Thyroid gland (tissue), 4 donors: ENCODE measurements around the gene ZNF100. TPM values are rescaled to one million over a fixed set of nuclear protein-coding genes. Genes with fewer than 3 reads are reported as not detected.
A peak's percentile ranks its signal among the peaks of the same experiment; 100 is the strongest.

Experiments used
- DNase-seq, 2 donors: peaks; one replicate each; pipeline ENCODE4 v3.0.0-alpha.2; 2019
- H3K27ac ChIP-seq, 3 donors: fragments of 200-600 bp; sonication (generic); 1 replicate in 2 of 3; 2 replicates in 1 of 3; pipeline ENCODE4 v1.5.1; 2016 to 2019; ENCODE audit warnings: mild to moderate bottlenecking in 1 of 3, moderate library complexity in 1 of 3
- H3K27me3 ChIP-seq: fragments of 200-600 bp; sonication (generic); one replicate; pipeline ENCODE4 v1.5.1; 2019
- H3K36me3 ChIP-seq, 2 donors: fragments of 200-600 bp; sonication (generic); one replicate each; pipeline ENCODE4 v1.5.1; 2016 to 2019
- H3K4me1 ChIP-seq, 2 donors: fragments of 200-600 bp; sonication (generic); one replicate each; pipeline ENCODE4 v1.5.1; 2017 to 2019
- H3K4me3 ChIP-seq, 3 donors: fragments of 200-600 bp; sonication (generic); replicated peaks in 1 of 3; 1 replicate in 2 of 3; 2 replicates in 1 of 3; pipeline ENCODE4 v1.5.1; 2016; ENCODE audit warnings: mild to moderate bottlenecking in 1 of 3
- H3K9me3 ChIP-seq: fragments of 200-600 bp; sonication (generic); one replicate; pipeline ENCODE4 v1.5.1; 2017
- CTCF ChIP-seq, 6 experiments: fragments of 200-600 bp in 3 of 6; fragments of 450-650 bp in 3 of 6; sonication (generic) in 3 of 6; IDR thresholded peaks; one replicate each; pipeline ENCODE4 v1.5.1; 2016 to 2019; ENCODE audit warnings: antibody characterized with exemption in 6 of 6, mild to moderate bottlenecking in 2 of 6, inconsistent platforms in 1 of 6, moderate library complexity in 1 of 6
- POLR2A ChIP-seq, 2 donors: fragments of 450-650 bp; IDR thresholded peaks; one replicate each; pipeline ENCODE4 v1.6.1; 2017; ENCODE audit warnings: antibody characterized with exemption in 2 of 2, mild to moderate bottlenecking in 2 of 2, moderate library complexity in 1 of 2
- WGBS, 2 donors: methylation state at CpG; one replicate each; pipeline ENCODE4 v1.1.5; 2017; 5-methylcytosine and 5-hydroxymethylcytosine counted together
- intact Hi-C: fragments of 100-400 bp; cut with DNase I; formaldehyde crosslinking; loops from one replicate; pipeline ENCODE4 v1.15.1; 2023
- total RNA-seq, 4 donors: library from RNA; depleted of rRNA; stranded (reverse); fragments of >200 nt; gene quantifications; one replicate each; pipeline ENCODE4 v1.2.3, GENCODE V29; 2016

The ZNF100 gene
- total RNA-seq, 4 donors from 2014 or later, result 5.3 to 9.4 (median 5.9) TPM

GRCh38 chr19:21698215-21698614, 69.2 kb downstream of the ZNF100 start:
- Histone ChIP-seq H3K27ac (no peak overlapping the region), H3K36me3 (no peaks in the 10 kb centered on the region), H3K4me1 (peaks cover 0 to 12% of the 10 kb centered on the region in 2 donors), H3K27me3 (no peaks in the 10 kb centered on the region), H3K4me3 (no peak overlapping the region), H3K9me3 (no peaks in the 10 kb centered on the region)
- intact Hi-C loops, result no loop called here
- WGBS, 2 donors, result 21 to 30% methylated on average over 4 of the region's 4 CpGs
- DNase-seq, result no peak
- TF ChIP-seq CTCF (IDR thresholded peaks at IDR 0.05) (peak; percentile 21 to 76 (median 64)), POLR2A (IDR thresholded peaks at IDR 0.05) (no peak)

GRCh38 chr19:21697698-21698097, 69.7 kb downstream of the ZNF100 start:
- intact Hi-C loops, result no loop called here
- no peak for TF ChIP-seq CTCF (IDR thresholded peaks at IDR 0.05)
- no peak for TF ChIP-seq POLR2A (IDR thresholded peaks at IDR 0.05)

GRCh38 chr19:21694171-21694906, 73.0 kb downstream of the ZNF100 start:
- no peak overlapping the region for H3K4me3 ChIP-seq

More at GRCh38 chr19:21697698-21698097, 69.7 kb downstream of the ZNF100 start:
- 34 to 52% methylated on average over 3 of the region's 3 CpGs for WGBS, 2 donors
- no peak overlapping the region for H3K27ac ChIP-seq
- H3K9me3 ChIP-seq, result no peaks in the 10 kb centered on the region
- no peaks in the 10 kb centered on the region for H3K27me3 ChIP-seq
- no peak for DNase-seq
- no peak overlapping the region for H3K4me3 ChIP-seq
- peaks cover 0 to 12% of the 10 kb centered on the region in 2 donors for H3K4me1 ChIP-seq
- no peaks in the 10 kb centered on the region for H3K36me3 ChIP-seq

GRCh38 chr19:21693399-21693798, 74.0 kb downstream of the ZNF100 start:
- DNase-seq, result no peak
- TF ChIP-seq POLR2A (IDR thresholded peaks at IDR 0.05) (no peak), CTCF (IDR thresholded peaks at IDR 0.05) (no peak)
- Histone ChIP-seq H3K36me3 (no peaks in the 10 kb centered on the region), H3K27ac (no peak overlapping the region), H3K4me1 (peaks cover 0 to 12% of the 10 kb centered on the region in 2 donors), H3K9me3 (no peaks in the 10 kb centered on the region), H3K27me3 (no peaks in the 10 kb centered on the region), H3K4me3 (no peak overlapping the region)
- WGBS, 2 donors, result 94 to 95% methylated on average over 1 of the region's 1 CpG
- intact Hi-C loops, result no loop called here

More at GRCh38 chr19:21694171-21694906, 73.0 kb downstream of the ZNF100 start:
- no peaks in the 10 kb centered on the region for H3K9me3 ChIP-seq
- DNase-seq, result peak; percentile 51 to 53
- intact Hi-C loops, result no loop called here
- H3K36me3 ChIP-seq, result no peaks in the 10 kb centered on the region
- no peak for TF ChIP-seq CTCF (IDR thresholded peaks at IDR 0.05)
- TF ChIP-seq POLR2A (IDR thresholded peaks at IDR 0.05), result no peak
- H3K27me3 ChIP-seq, result no peaks in the 10 kb centered on the region
- WGBS, 2 donors, result 58 to 72% methylated on average over 7 of the region's 7 CpGs
- H3K27ac ChIP-seq, result no peak overlapping the region
- H3K4me1 ChIP-seq, result peaks cover 0 to 12% of the 10 kb centered on the region in 2 donors

GRCh38 chr19:21691661-21692060, 75.7 kb downstream of the ZNF100 start:
- 43 to 50% methylated on average over 1 of the region's 1 CpG for WGBS, 2 donors
- Histone ChIP-seq H3K36me3 (no peaks in the 10 kb centered on the region), H3K9me3 (no peaks in the 10 kb centered on the region), H3K27me3 (no peaks in the 10 kb centered on the region), H3K27ac (no peak overlapping the region), H3K4me3 (no peak overlapping the region), H3K4me1 (peaks cover 0 to 12% of the 10 kb centered on the region in 2 donors)
- intact Hi-C loops, result no loop called here
- no peak for TF ChIP-seq CTCF (IDR thresholded peaks at IDR 0.05)
- TF ChIP-seq POLR2A (IDR thresholded peaks at IDR 0.05), result no peak
- DNase-seq, result no peak
